ENCODE measurements around the gene PCDHGA4. TPM values are rescaled to one million over a fixed set of nuclear protein-coding genes. Genes with fewer than 3 reads are reported as not detected.

Gene PCDHGA4
- total and polyA plus RNA-seq, 2 of the 8 experiments (the other 6 are each of a cell fraction or from before 2014, with no cell fraction given): 1.4 to 1.9 TPM

GRCh38 chr5:141320225-141321169, 34.3 kb upstream of the PCDHGA4 start, which contains the start of gene TAF7:
TSS of gene TAF7 (minus strand) at chr5:141320784. CDS start at chr5:141320044, 740 bp downstream.
- H3K23me2 ChIP-seq (ENCODE audit: low read depth, low read length): peaks cover 3% of the 10 kb centered on the region
- H4K8ac ChIP-seq (ENCODE audit: extremely low read depth, insufficient read depth, low read length): peak within 1 kb of the TSS; percentile 96; the same call in 1 of the 2 replicates
- H3K14ac ChIP-seq (ENCODE audit: insufficient read length): no peak within 1 kb of the TSS
- no peaks in the 10 kb centered on the region for H3K27me3 ChIP-seq (replicated peaks in 1 of 4; ENCODE audit: control insufficient read depth in 3 of 4, extremely low read depth in 1 of 4, insufficient read depth in 3 of 4, low read length in 3 of 4)
- H2BK120ac ChIP-seq (replicated peaks; ENCODE audit: low read depth, low read length): peak within 1 kb of the TSS; percentile 78
- peak within 1 kb of the TSS; percentile 40 for H4K5ac ChIP-seq (ENCODE audit: insufficient read length, low read depth, low read length)
- H3K4me3 ChIP-seq (ENCODE audit: extremely low read depth in 1 of 4, insufficient read depth in 2 of 4, low read depth in 3 of 4, low read length in 4 of 4): peak within 1 kb of the TSS; percentile 79 to 99 (median 92)
- H2AK5ac ChIP-seq (ENCODE audit: low read depth, low read length): peak within 1 kb of the TSS; percentile 84; the same call in 1 of the 2 replicates
- H3K18ac ChIP-seq (ENCODE audit: extremely low read depth, low read length): peak within 1 kb of the TSS; percentile 68
- H2BK20ac ChIP-seq (ENCODE audit: low read length): no peak within 1 kb of the TSS
- peak within 1 kb of the TSS; percentile 100 for H2AFZ ChIP-seq (ENCODE audit: low read length)
- peaks cover 22 to 27% of the 10 kb centered on the region in 2 experiments for H3K9me3 ChIP-seq (ENCODE audit: insufficient read depth in 2 of 2, low read depth in 1 of 2, low read length in 1 of 2)
- H3K79me1 ChIP-seq (ENCODE audit: low read depth, low read length): no peaks in the 10 kb centered on the region
- peak within 1 kb of the TSS; percentile 93 for H2BK5ac ChIP-seq (ENCODE audit: low read depth, low read length)
- peak within 1 kb of the TSS; percentile 45 for H4K91ac ChIP-seq (replicated peaks; ENCODE audit: insufficient read length, low read length)
- peak within 1 kb of the TSS; percentile 93 to 98 (median 96) for H3K9ac ChIP-seq (replicated peaks in 1 of 4; ENCODE audit: extremely low read depth in 1 of 4, low read depth in 3 of 4, low read length in 3 of 4)
- H3K27ac ChIP-seq (ENCODE audit: low read depth, low read length): peak within 1 kb of the TSS; percentile 95
- peaks cover 11 to 25% of the 10 kb centered on the region in 2 experiments for H3K79me2 ChIP-seq (ENCODE audit: control insufficient read depth in 1 of 2, insufficient read depth in 2 of 2, low read length in 2 of 2)
- FAIRE-seq: peak; percentile 79
- no peak within 1 kb of the TSS for H2BK12ac ChIP-seq (ENCODE audit: low read depth, low read length)
- H3K56ac ChIP-seq (replicated peaks; ENCODE audit: insufficient read length, low read depth, low read length): peak within 1 kb of the TSS; percentile 83
- H3K4me2 ChIP-seq (ENCODE audit: insufficient read depth in 1 of 2, low read depth in 2 of 2, low read length in 2 of 2): peak within 1 kb of the TSS; percentile 66 to 74
- H3K4me1 ChIP-seq (replicated peaks in 1 of 4; ENCODE audit: control insufficient read depth in 3 of 4, insufficient read depth in 4 of 4, low read length in 3 of 4): no peaks in the 10 kb centered on the region
- 3% methylated on average over 67 of the region's 67 CpGs; no CpG with 5 or more reads in 1 of the 2 experiments for WGBS, 2 experiments (ENCODE audit: extremely low coverage in 1 of 2, insufficient coverage in 1 of 2, insufficient read length in 1 of 2, insufficient replicate concordance in 2 of 2, low coverage in 1 of 2, low lambda C conversion rate in 2 of 2, missing lambda C conversion rate in 1 of 2)
- H2BK15ac ChIP-seq (ENCODE audit: low read length): no peak within 1 kb of the TSS
- peaks cover 5 to 27% (median 19%) of the 10 kb centered on the region in 4 experiments; a peak in 6 of 8 replicates for H3K36me3 ChIP-seq (ENCODE audit: control insufficient read depth in 2 of 4, insufficient read depth in 4 of 4, low read length in 3 of 4)
- no peaks in the 10 kb centered on the region for H4K20me1 ChIP-seq (replicated peaks in 1 of 2; ENCODE audit: control insufficient read depth in 1 of 2, insufficient read depth in 2 of 2, low read length in 2 of 2)
- DNase-seq (ENCODE audit: low read depth in 1 of 2, low spot score in 2 of 2): peak; percentile 77 to 95
- peak within 1 kb of the TSS; percentile 92 for H3K4ac ChIP-seq (replicated peaks; ENCODE audit: insufficient read length, low read depth, low read length)
- ChIA-PET POLR2A (ENCODE audit: partially characterized antibody) (interaction anchor here (0.6 to 3.1 kb wide), 23 partner anchors 9 to 299 kb away, joined by 3 to 18 read pairs (median 4); partner anchors contain the start of genes DIAPH1, PCDHB15, PCDHB5 and PCDHGA1), CTCF (ENCODE audit: partially characterized antibody) (interaction anchor here (0.6 to 5.0 kb wide), 56 partner anchors 9 to 297 kb away, joined by 3 to 30 read pairs (median 5); partner anchors contain the start of genes PCDHB12, PCDHB13, PCDHB14 and PCDHB15)
- no peak within 1 kb of the TSS for H3K23ac ChIP-seq (ENCODE audit: insufficient read length)
- no peak for TF ChIP-seq MAFK (IDR thresholded peaks at IDR 0.05; ENCODE audit: low read depth, low read length)
- TF ChIP-seq TEAD4 (IDR thresholded peaks at IDR 0.05; ENCODE audit: low read depth, low read length): peak; percentile 30; the same call in 1 of the 2 replicates
- peak; percentile 93 for TF ChIP-seq TAF7 (optimal IDR thresholded peaks at IDR 0.05; ENCODE audit: borderline replicate concordance, low read depth, low read length)
- TF ChIP-seq RAD21 (IDR thresholded peaks at IDR 0.05 in 1 of 2, conservative IDR thresholded peaks at IDR 0.05 in 1 of 2; ENCODE audit: low read depth in 2 of 2, low read length in 2 of 2): peak; percentile 45 to 57
- peak; percentile 59 for TF ChIP-seq MAX (IDR thresholded peaks at IDR 0.05)
- TF ChIP-seq SAP30 (IDR thresholded peaks at IDR 0.05; ENCODE audit: insufficient read depth, insufficient replicate concordance, low read length): no peak
- TF ChIP-seq EP300 (IDR thresholded peaks at IDR 0.05; ENCODE audit: borderline replicate concordance in 1 of 2, low read depth in 2 of 2, low read length in 2 of 2): no peak
- TF ChIP-seq GABPA (IDR thresholded peaks at IDR 0.05; ENCODE audit: borderline replicate concordance, insufficient read depth, low read length): no peak
- no peak for TF ChIP-seq RXRA (IDR thresholded peaks at IDR 0.05; ENCODE audit: insufficient read depth, low read depth, low read length)

Measured in H1 (cell line).